SK-N-SH treated with all-trans-retinoic acid at 6 μM for 48 hours (cell line): ENCODE data around the gene HMGXB4.

ENCODE experiments used
- ATAC-seq: fragments of 200-7000 bp; cut with Tn5 transposase; 3 replicates; pipeline ENCODE4 v1.9.1; 2020; ENCODE audit warnings: mild to moderate bottlenecking, moderate library complexity
- ARNTL ChIP-seq: fragments of 450-650 bp; formaldehyde crosslinking; IDR thresholded peaks from 2 replicates; pipeline ENCODE4 v1.5.0; 2020; ENCODE audit warnings: low read depth, mild to moderate bottlenecking, moderate library complexity, borderline replicate concordance
- BACH2 ChIP-seq: fragments of 250-450 bp; sonication (Bioruptor Pico); IDR thresholded peaks from 2 replicates; pipeline ENCODE4 v1.9.0; 2021; ENCODE audit warnings: mild to moderate bottlenecking, borderline replicate concordance
- CREB5 ChIP-seq: fragments of 250-450 bp; sonication (Bioruptor Pico); IDR thresholded peaks from 2 replicates; pipeline ENCODE4 v1.5.1; 2020; ENCODE audit warnings: low read depth, mild to moderate bottlenecking, moderate library complexity
- CSDC2 ChIP-seq: fragments of 250-450 bp; sonication (Bioruptor Pico); IDR thresholded peaks from 2 replicates; pipeline ENCODE4 v1.5.0; 2020; ENCODE audit warnings: mild to moderate bottlenecking, moderate library complexity
- CSRNP3 ChIP-seq: fragments of 250-450 bp; sonication (Bioruptor Pico); IDR thresholded peaks from 2 replicates; pipeline ENCODE4 v1.5.1; 2021; ENCODE audit warnings: mild to moderate bottlenecking, moderate library complexity
- ESRRG ChIP-seq: fragments of 250-450 bp; sonication (Bioruptor Pico); IDR thresholded peaks from 2 replicates; pipeline ENCODE4 v1.6.1; 2021; ENCODE audit warnings: mild to moderate bottlenecking
- GLIS3 ChIP-seq: fragments of 250-450 bp; sonication (Bioruptor Pico); IDR thresholded peaks from 2 replicates; pipeline ENCODE4 v1.5.0; 2020; ENCODE audit warnings: mild to moderate bottlenecking, moderate library complexity
- ISL1 ChIP-seq: fragments of 250-450 bp; sonication (Bioruptor Pico); IDR thresholded peaks from 2 replicates; pipeline ENCODE4 v2.1.2; 2022; ENCODE audit warnings: mild to moderate bottlenecking, moderate library complexity
- OSR1 ChIP-seq: fragments of 250-450 bp; sonication (Bioruptor Pico); IDR thresholded peaks from 2 replicates; pipeline ENCODE4 v1.8.0; 2022; ENCODE audit warnings: moderate library complexity, mild to moderate bottlenecking, inconsistent platforms
- POU6F1 ChIP-seq: fragments of 250-450 bp; sonication (Bioruptor Pico); IDR thresholded peaks from 2 replicates; pipeline ENCODE4 v1.8.0; 2021; ENCODE audit warnings: low read depth, mild to moderate bottlenecking, moderate library complexity, borderline replicate concordance
- PPARA ChIP-seq: fragments of 250-450 bp; sonication (Bioruptor Pico); IDR thresholded peaks from 2 replicates; pipeline ENCODE4 v1.5.0; 2020; ENCODE audit warnings: mild to moderate bottlenecking, borderline replicate concordance
- RARB ChIP-seq: fragments of 250-450 bp; sonication (Bioruptor Pico); IDR thresholded peaks from 2 replicates; pipeline ENCODE4 v1.8.0; 2021; ENCODE audit warnings: mild to moderate bottlenecking, moderate library complexity
- SNAI2 ChIP-seq: fragments of 250-450 bp; sonication (Bioruptor Pico); IDR thresholded peaks from 2 replicates; pipeline ENCODE4 v1.5.0; 2020; ENCODE audit warnings: mild to moderate bottlenecking, moderate library complexity
- TCF4 ChIP-seq: fragments of 250-450 bp; sonication (Bioruptor Pico); IDR thresholded peaks from 2 replicates; pipeline ENCODE4 v1.8.0; 2021; ENCODE audit warnings: mild to moderate bottlenecking, moderate library complexity, borderline replicate concordance
- TOX ChIP-seq: fragments of 250-450 bp; sonication (Bioruptor Pico); IDR thresholded peaks from 2 replicates; pipeline ENCODE4 v1.8.0; 2021; ENCODE audit warnings: mild to moderate bottlenecking, moderate library complexity, borderline replicate concordance
- TSHZ2 ChIP-seq: fragments of 250-450 bp; sonication (Bioruptor Pico); IDR thresholded peaks from 2 replicates; pipeline ENCODE4 v1.5.0; 2020; ENCODE audit warnings: mild to moderate bottlenecking, moderate library complexity
- ZC3H10 ChIP-seq: fragments of 250-450 bp; sonication (Bioruptor Pico); IDR thresholded peaks from 2 replicates; pipeline ENCODE4 v1.5.1; 2021; ENCODE audit warnings: mild to moderate bottlenecking, moderate library complexity
- ZFP3 ChIP-seq: fragments of 250-450 bp; sonication (Bioruptor Pico); IDR thresholded peaks from 2 replicates; pipeline ENCODE4 v1.5.0; 2020; ENCODE audit warnings: mild to moderate bottlenecking, moderate library complexity
- ZFP30 ChIP-seq: fragments of 450-650 bp; formaldehyde crosslinking; IDR thresholded peaks from 2 replicates; pipeline ENCODE4 v1.5.0; 2022; ENCODE audit warnings: mild to moderate bottlenecking, moderate library complexity
- ZNF565 ChIP-seq: fragments of 450-650 bp; formaldehyde crosslinking; conservative IDR thresholded peaks from 2 replicates; pipeline ENCODE4 v1.5.0; 2020; ENCODE audit warnings: low read depth, mild to moderate bottlenecking, moderate library complexity
- ZNF70 ChIP-seq: fragments of 450-650 bp; formaldehyde crosslinking; IDR thresholded peaks from 2 replicates; pipeline ENCODE4 v1.5.0; 2020; ENCODE audit warnings: mild to moderate bottlenecking, moderate library complexity

The HMGXB4 gene

GRCh38 chr22:35257002-35257320 is 332 bp upstream of the HMGXB4 start:
- ATAC-seq, result peak; percentile 65

GRCh38 chr22:35258191-35258988 is 1.1 kb downstream of the HMGXB4 start:
- TF ChIP-seq TCF4 (no peak), OSR1 (no peak), RARB (CRISPR knock-in tag) (no peak), ZNF565 (CRISPR knock-in tag) (no peak), ZFP3 (CRISPR knock-in tag) (no peak), ESRRG (CRISPR knock-in tag) (no peak), TOX (no peak), GLIS3 (no peak), ZFP30 (no peak), CSRNP3 (CRISPR knock-in tag) (no peak), CREB5 (CRISPR knock-in tag) (no peak), ZNF70 (no peak), TSHZ2 (CRISPR knock-in tag) (no peak), ARNTL (no peak), PPARA (CRISPR knock-in tag) (no peak), ISL1 (CRISPR knock-in tag) (no peak)
- peak; percentile 10 for ATAC-seq

More at GRCh38 chr22:35257002-35257320, 332 bp upstream of the HMGXB4 start:
- TF ChIP-seq POU6F1 (no peak), ZFP30 (no peak), OSR1 (no peak), TSHZ2 (CRISPR knock-in tag) (no peak), SNAI2 (CRISPR knock-in tag) (no peak), GLIS3 (no peak), ZNF565 (CRISPR knock-in tag) (no peak)

GRCh38 chr22:35264986-35265385 is 7.7 kb downstream of the HMGXB4 start:
- TF ChIP-seq ZC3H10 (CRISPR knock-in tag), result no peak
- TF ChIP-seq BACH2 (CRISPR knock-in tag), result no peak
- no peak for TF ChIP-seq TCF4
- TF ChIP-seq PPARA (CRISPR knock-in tag), result no peak
- TF ChIP-seq ESRRG (CRISPR knock-in tag), result no peak
- TF ChIP-seq CSDC2 (CRISPR knock-in tag), result no peak
- no peak for ATAC-seq
